A673 (cell line): Measurements from ENCODE around the gene SANBR.

Experiments used
- CTCF ChIP-seq: fragments of 300-800, 200-600 bp; sonication (generic); conservative IDR thresholded peaks from 2 replicates; pipeline ENCODE4 v1.5.1; 2017; ENCODE audit warnings: low read depth, mild to moderate bottlenecking, antibody characterized with exemption, low read length, moderate library complexity, mixed read lengths
- EZH2 ChIP-seq: fragments of 200-600 bp; sonication (generic); IDR thresholded peaks from 2 replicates; pipeline ENCODE4 v1.6.1; 2017; ENCODE audit warnings: borderline replicate concordance, low read depth, mild to moderate bottlenecking, mixed read lengths, antibody characterized with exemption, low read length; ENCODE audit not compliant: poor library complexity, severe bottlenecking

- TF ChIP-seq CTCF, result no peak
- TF ChIP-seq EZH2, result no peak
Measured at GRCh38 chr2:61016392-61017002, 49.2 kb upstream of the SANBR start.
